CD1c-positive myeloid dendritic cell (primary cell): ENCODE results near the gene ASTL.
"Not testable (repeated sequence)": the region's sequence is repeated elsewhere in the genome, so short reads cannot be mapped to it uniquely, and the experiment has no call there.

ENCODE experiments used
- DNase-seq: peaks from one replicate; pipeline ENCODE4 v3.0.0-alpha.2; 2016; ENCODE audit errors: extremely low spot score

ASTL gene

GRCh38 chr2:96098900-96099590, 39.3 kb downstream of the ASTL start:
- no peak for DNase-seq

- peak; percentile 17 for DNase-seq
These were observed 40.1 kb downstream of the ASTL start for GRCh38 chr2:96097951-96098823.

DNA sequence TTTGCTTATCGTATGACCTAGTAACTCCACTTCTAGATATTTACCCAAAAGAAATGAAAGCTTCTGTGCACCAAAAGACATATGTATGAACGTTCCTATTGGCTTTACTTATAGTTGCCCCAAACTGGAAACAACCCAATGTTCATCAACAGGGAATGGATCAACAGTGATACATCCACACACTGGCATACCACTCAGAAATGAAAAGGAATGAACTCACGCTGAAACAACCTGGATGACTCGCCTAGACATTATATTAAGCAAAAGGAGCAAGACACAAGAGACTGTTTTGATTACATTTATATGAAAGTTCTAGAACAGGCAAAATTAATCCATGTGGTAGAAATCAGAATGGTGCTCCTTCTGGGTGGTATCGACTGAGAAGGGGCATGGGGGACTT, 40.9 kb downstream of the ASTL start:
- DNase-seq = no peak

- no peak for DNase-seq
These were observed 43.1 kb downstream of the ASTL start for GRCh38 chr2:96095116-96095636.

DNA sequence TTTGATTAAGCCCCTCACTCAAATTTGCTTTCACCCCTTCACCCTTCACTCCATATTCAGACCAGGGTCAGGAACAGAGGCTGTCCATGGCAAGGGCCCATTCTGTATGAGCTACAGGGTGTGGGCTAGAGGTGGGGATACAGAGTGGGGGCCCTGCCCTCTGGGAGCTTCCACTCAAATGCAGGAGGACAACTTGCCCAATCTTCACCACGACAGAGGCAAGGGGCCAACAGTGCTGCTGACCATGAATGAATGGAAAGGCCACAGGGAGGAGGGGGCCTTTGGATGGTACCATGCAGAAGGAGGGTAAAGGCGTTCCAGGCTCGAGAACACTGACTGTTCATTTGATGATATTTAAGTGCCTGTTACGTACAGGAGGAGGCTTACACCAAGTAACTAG, 44.8 kb downstream of the ASTL start:
- no peak for DNase-seq

GRCh38 chr2:96092951-96093350, 45.4 kb downstream of the ASTL start:
- peak; percentile 45 for DNase-seq

DNA sequence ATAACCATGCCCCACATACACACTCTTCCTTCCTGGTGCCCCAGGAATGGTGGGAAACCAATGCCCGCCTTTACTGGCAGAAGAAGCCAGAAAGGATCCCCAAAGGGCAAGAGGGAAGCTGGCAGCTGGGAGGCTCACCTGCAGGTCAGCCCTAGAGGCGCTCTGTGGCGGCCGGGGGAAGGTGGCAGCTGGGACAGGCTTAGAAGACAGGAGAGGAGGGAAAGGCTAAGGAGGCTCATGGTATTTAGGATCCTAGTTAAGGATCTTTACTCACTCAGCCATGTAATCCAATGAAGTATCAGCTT, 45.8 kb downstream of the ASTL start:
- DNase-seq = no peak

GRCh38 chr2:96091711-96092572, 46.4 kb downstream of the ASTL start:
- DNase-seq = no peak

DNA sequence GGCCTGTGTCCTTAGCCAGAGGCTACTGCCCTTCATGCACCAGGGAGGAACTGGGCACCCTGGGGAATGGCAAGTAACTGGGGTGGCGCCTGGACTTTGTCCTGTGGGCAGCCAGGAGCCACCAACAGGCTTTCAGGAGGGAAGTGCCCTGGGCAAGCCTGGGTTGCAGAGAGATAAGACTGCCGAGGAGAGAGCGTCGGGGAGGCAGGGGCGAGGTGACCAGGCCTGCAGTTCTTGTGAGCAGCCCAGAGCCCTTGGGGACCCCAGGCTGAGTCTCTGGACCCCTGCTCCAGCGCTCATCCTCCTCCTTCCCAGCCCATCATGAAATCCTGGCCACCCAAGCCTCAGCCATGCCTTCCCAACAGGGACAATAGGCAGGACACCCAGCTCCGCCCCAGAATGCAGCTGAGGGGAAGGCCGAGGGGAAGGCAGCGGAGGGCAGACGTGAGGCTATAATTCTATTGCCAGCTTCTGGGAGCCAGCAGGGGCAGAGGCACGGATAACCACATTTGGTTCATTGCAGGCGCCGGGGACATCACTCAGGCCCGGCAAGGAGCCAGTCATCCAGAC, 47.1 kb downstream of the ASTL start:
- DNase-seq = no peak

- no peak for DNase-seq
These were observed 47.9 kb downstream of the ASTL start for GRCh38 chr2:96090196-96090926.

GRCh38 chr2:96089356-96090195, 48.7 kb downstream of the ASTL start:
- DNase-seq = no peak

- no peak for DNase-seq
These were observed 49.7 kb downstream of the ASTL start for GRCh38 chr2:96088340-96089335.

DNA sequence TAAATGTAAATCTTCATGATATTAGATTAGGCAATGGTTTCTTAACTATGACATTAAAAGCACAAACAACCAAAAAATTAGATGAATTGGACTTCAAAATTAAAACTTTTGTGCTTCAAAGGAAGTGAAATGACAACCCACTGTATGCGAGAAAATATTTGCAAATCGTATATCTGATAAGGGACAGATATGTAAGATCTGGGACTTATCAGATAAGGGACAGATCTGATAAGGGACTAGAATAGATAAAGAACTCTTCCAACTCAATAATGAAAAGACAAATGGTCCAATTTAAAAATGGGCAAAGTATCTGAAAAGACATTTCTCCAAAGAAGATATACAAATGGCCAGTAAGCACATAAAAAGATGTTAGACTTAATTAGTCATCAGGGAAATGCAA, 51.2 kb downstream of the ASTL start:
- no peak for DNase-seq

GRCh38 chr2:96085541-96086355, 52.6 kb downstream of the ASTL start:
- DNase-seq = no peak

GRCh38 chr2:96084858-96085518, 53.3 kb downstream of the ASTL start:
- not testable (repeated sequence) for DNase-seq

GRCh38 chr2:96083989-96084857, 54.1 kb downstream of the ASTL start:
- DNase-seq = no peak
